ENCODE measurements around the gene IGLL5.

- no peak for TF ChIP-seq POLR2A (IDR thresholded peaks at IDR 0.05)
- TF ChIP-seq CTCF (IDR thresholded peaks at IDR 0.05): no peak
- TF ChIP-seq POLR2AphosphoS5 (IDR thresholded peaks at IDR 0.05): no peak
- no peak for TF ChIP-seq EP300 (IDR thresholded peaks at IDR 0.05)
These were observed 37.7 kb upstream of the IGLL5 start for GRCh38 chr22:22849640-22850610.
